Stimulated activated CD4-positive, alpha-beta T cell treated with anti-CD3 and anti-CD28 coated beads, TNF-alpha, amount 100 ng/mL, for 24 hours (primary cell): ENCODE measurements around the gene C17orf78.
A peak's percentile ranks its signal among the peaks of the same experiment; 100 is the strongest.
"Not testable (repeated sequence)": the region's sequence is repeated elsewhere in the genome, so short reads cannot be mapped to it uniquely, and the experiment has no call there.

ENCODE experiments used
- DNase-seq, 3 experiments: peaks; one replicate each; pipeline ENCODE4 v3.0.0-alpha.2; 2020; ENCODE audit warnings: low read depth in 3 of 3

C17orf78 gene

GRCh38 chr17:37375706-37376105, at the start of gene C17orf78:
Gene C17orf78, plus strand, starts transcription at chr17:37375985. Its CDS starts 108 bp downstream, at chr17:37376093.
- DNase-seq: no peak

- no peak for DNase-seq
Observed at GRCh38 chr17:37327341-37328090, 48.3 kb upstream of the C17orf78 start.

GRCh38 chr17:37338847-37339246, 36.9 kb upstream of the C17orf78 start:
- DNase-seq: no peak

- no peak for DNase-seq
Observed at GRCh38 chr17:37339321-37339720, 36.5 kb upstream of the C17orf78 start.

GRCh38 chr17:37340804-37341203, 35.0 kb upstream of the C17orf78 start:
- DNase-seq: no peak

- DNase-seq: no peak
Observed at GRCh38 chr17:37342589-37342988, 33.2 kb upstream of the C17orf78 start.

- DNase-seq: no peak
Observed at GRCh38 chr17:37344519-37344918, 31.3 kb upstream of the C17orf78 start.

GRCh38 chr17:37346863-37347402, 28.9 kb upstream of the C17orf78 start:
- DNase-seq: not testable (repeated sequence)

- not testable (repeated sequence) for DNase-seq
Observed at GRCh38 chr17:37356796-37357569, 18.8 kb upstream of the C17orf78 start.

- DNase-seq: peak; percentile 22 to 48 (median 31)
Observed at GRCh38 chr17:37358098-37358829, 17.5 kb upstream of the C17orf78 start.

- peak; percentile 73 to 91 (median 74) for DNase-seq
Observed at GRCh38 chr17:37358830-37359681, 16.7 kb upstream of the C17orf78 start.

- no peak for DNase-seq
Observed at GRCh38 chr17:37359682-37360188, 16.1 kb upstream of the C17orf78 start.

- DNase-seq: no peak
Observed at GRCh38 chr17:37360632-37361031, 15.2 kb upstream of the C17orf78 start.

- no peak for DNase-seq
Observed at GRCh38 chr17:37361543-37361942, 14.2 kb upstream of the C17orf78 start.

- DNase-seq: no peak
Observed at GRCh38 chr17:37365589-37365988, 10.2 kb upstream of the C17orf78 start.

- DNase-seq: no peak
Observed at GRCh38 chr17:37368577-37368976, 7.2 kb upstream of the C17orf78 start.

GRCh38 chr17:37373530-37374159, 2.1 kb upstream of the C17orf78 start:
- peak; percentile 30 to 57 (median 54) for DNase-seq

GRCh38 chr17:37382056-37382455, 6.3 kb downstream of the C17orf78 start:
- no peak for DNase-seq

- no peak for DNase-seq
Observed at GRCh38 chr17:37384560-37385149, 8.9 kb downstream of the C17orf78 start.

- no peak for DNase-seq
Observed at GRCh38 chr17:37385474-37385990, 9.7 kb downstream of the C17orf78 start.
